AG20443 (cell line): ENCODE data around the gene DNM3.
A peak's percentile ranks its signal among the peaks of the same experiment; 100 is the strongest.

Source experiments
- DNase-seq: peaks from one replicate; pipeline ENCODE4 v3.0.0; 2012; ENCODE audit warnings: low spot score, mixed read lengths

The DNM3 gene

GRCh38 chr1:171919891-171920887, 78.9 kb downstream of the DNM3 start:
- peak; percentile 43 for DNase-seq

DNA sequence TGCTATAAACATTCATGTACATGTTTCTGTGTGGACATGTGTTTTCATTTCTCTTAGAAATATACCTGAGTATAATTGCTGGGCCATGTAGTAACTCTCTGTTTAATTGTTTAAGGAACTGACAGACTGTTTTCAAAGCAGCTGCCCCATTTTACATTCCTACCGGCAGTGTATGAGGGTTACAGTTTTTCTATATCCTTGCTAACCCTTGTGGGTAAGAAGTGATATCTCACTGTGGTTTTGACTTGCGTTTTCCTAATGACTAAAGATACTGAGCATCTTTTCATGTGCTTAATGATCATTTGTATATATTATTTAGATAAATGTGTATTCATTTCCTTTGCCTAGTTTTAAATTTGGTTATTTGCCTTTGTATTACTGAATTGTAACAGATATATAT, 81.7 kb downstream of the DNM3 start:
- no peak for DNase-seq

GRCh38 chr1:171929121-171929520, 87.8 kb downstream of the DNM3 start:
- DNase-seq, result no peak

GRCh38 chr1:171931752-171932151, 90.5 kb downstream of the DNM3 start:
- no peak for DNase-seq

DNA sequence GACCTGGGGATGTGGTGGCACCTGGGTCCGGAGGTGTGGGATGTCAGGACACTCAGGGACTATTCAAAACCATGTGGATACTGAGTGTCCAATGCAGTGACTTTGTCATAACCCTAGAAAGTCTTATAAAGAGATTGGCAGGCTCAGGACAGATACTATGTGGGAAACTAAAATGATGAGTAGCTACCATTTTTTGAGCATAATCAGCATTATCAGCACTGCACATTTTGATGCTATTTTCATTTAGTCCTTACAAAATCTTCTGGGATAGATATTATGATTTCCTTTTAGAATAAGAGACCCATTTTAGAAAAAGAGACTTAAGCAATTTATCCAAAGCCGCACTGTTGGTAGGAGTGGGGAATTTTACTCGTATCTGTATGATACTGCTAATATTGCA, 93.4 kb downstream of the DNM3 start:
- no peak for DNase-seq

DNA sequence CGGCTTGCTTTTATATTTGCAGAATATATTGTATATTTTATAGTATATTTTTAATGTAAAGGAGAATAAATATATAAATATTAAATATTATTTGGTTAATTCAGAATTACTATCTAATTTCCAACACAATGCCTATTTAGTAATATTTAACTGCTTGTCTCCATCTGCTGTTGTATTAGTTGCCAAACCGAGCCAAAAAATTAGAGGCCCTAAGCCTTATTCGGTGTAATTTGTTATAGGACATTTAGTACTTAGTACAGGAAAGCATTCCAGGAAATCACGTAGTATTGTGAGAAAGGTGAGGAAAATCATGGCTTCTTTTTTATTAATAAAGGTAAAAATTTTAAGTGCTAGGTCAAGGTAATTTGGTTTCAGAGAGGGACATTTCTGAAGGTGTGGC, 93.8 kb downstream of the DNM3 start:
- DNase-seq, result no peak

DNA sequence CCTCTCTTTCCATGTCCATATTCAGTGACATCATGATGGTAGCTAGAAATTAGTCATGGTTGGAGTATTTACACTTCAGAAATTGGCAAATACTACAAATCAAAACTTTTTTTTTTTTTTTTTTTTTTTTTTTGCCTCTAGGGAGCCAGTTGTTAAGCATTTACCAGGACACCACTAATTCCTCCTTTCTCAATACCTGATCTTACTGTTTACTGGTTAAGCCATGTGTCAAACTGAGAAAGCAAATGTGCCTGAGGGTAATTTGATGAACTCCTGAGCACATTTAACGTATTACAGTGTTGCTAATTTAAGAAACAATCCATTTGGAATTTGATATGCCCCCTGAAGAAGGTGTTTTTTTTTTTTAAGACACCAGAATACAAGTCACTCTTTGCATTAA, 94.4 kb downstream of the DNM3 start:
- no peak for DNase-seq

- no peak for DNase-seq
These were observed 96.6 kb downstream of the DNM3 start for GRCh38 chr1:171937938-171938337.

DNA sequence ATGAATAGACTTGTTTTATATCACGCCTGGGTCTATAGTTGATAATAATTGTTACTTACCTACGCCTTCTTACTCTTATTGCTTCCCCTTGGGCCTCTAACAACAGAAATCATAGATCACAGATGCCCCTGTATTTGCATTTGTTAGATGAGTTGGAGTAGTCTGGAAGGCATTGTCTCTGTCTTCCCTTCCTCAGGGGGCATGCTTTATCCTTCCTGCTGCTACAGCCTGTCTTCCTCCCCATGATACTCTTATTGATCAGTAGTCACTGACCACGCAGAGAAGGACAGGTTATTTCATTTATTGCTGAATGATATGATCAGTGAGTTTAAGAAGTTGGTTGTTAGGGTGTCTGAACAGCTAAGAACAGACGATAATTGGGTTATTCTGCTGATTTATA, 98.4 kb downstream of the DNM3 start:
- no peak for DNase-seq

- peak; percentile 18 for DNase-seq
These were observed 99.1 kb downstream of the DNM3 start for GRCh38 chr1:171940368-171940767.

GRCh38 chr1:171941920-171942319, 100.6 kb downstream of the DNM3 start:
- no peak for DNase-seq

GRCh38 chr1:171943973-171944561, 102.8 kb downstream of the DNM3 start:
- DNase-seq, result no peak

- peak; percentile 37 for DNase-seq
These were observed 107.2 kb downstream of the DNM3 start for GRCh38 chr1:171948511-171948910.

DNA sequence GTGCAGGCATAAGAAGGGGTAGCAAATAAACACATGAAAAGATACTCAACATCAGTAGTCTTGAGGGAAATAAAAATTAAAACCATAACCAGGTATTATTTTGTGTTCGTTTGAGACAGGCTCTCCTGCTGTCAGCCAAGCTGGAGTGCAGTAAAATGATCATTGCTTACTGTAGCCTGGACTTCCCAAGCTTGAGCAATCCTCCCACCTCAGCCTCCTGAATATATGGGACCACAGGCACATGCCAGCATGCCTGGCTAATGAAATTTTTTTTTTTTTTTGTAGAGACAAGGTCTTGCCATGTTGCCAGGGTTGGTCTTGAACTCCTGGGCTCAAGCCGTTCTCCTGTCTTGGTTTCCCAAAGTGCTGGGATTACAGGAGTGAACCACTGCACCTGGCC, 108.0 kb downstream of the DNM3 start:
- no peak for DNase-seq

GRCh38 chr1:171953835-171954234, 112.5 kb downstream of the DNM3 start:
- DNase-seq, result no peak

- no peak for DNase-seq
These were observed 113.1 kb downstream of the DNM3 start for GRCh38 chr1:171954361-171954760.

- no peak for DNase-seq
These were observed 120.6 kb downstream of the DNM3 start for GRCh38 chr1:171961861-171962260.

DNA sequence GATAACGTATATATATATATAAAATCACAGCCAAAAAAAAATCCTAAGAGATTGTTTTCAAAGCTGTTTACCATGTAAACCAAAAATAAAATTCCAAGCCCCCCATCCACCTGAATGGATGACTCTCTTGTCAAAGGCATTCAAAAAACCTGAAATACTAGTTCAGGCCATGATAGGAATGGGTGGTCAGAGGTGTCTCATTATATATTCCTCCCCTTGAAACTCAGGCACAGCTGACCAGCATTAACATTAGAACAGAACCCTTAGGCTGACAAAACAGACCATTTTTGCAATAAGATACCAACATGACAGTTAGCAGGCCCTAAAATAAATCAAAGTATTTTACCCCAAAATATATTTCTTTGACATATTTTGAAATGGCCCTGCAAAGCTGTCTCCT, 122.5 kb downstream of the DNM3 start:
- no peak for DNase-seq

GRCh38 chr1:171965777-171966176, 124.5 kb downstream of the DNM3 start:
- DNase-seq, result peak; percentile 26

GRCh38 chr1:171966426-171967220, 125.3 kb downstream of the DNM3 start:
- DNase-seq, result no peak

DNA sequence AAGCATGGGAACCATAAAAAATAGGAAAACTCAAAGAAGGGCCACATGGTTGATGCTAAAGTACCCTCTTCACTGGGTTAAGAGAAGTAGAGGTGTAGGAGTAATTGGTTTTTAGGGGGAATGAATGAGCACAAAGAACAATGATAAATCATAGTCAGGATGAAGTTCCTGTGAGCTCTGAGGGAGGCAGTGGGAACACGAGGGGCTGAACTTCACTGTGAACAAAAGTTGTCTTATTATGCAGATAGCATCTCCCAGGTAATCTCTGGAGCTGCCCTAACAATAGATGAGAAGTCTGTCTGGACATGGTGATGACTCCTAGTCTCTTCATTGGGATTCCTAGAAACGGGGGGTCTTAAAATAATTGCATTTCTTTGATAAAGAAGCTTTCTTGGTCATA, 127.9 kb downstream of the DNM3 start:
- DNase-seq, result no peak

DNA sequence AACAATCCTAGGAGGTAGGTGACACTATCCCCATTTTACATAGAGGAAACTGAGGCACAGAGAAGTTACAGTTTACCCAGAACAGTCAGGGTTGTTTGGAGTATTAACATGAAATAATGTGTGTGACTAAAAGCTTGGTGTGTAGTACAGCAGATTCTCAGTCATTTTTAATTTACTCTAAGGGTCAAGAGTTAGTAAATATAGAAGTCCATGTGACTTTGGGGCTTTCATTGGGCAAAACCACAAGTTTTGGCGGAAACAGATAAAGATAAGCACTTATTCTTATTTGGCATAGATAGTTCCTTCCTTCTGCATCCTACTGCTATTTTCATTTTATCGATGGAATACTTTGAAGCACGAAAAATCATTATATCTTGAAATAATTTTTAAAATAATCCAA, 128.5 kb downstream of the DNM3 start:
- no peak for DNase-seq

DNA sequence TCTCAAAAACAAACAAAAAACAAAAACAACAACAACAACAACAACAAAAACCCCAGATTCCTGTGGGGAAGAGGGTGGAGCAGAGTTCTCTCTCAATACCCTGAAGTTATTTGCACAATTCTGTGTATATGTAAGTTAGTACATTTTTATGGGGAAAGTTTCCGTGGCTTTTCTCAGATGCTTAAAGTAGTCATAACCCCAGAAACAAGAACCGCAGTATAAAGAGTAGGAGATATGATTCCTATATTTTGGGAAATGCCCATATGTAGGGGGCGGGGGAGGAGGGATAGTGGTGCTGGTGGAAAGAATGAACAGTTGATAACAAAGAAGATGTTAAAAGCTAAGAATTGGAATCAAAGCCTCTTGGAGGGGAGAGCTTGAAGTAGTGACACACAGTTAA, 131.5 kb downstream of the DNM3 start:
- DNase-seq, result no peak
